HG03039 (cell line): Measurements from ENCODE around the gene SCAPER.
"Not testable (repeated sequence)": the region's sequence is repeated elsewhere in the genome, so short reads cannot be mapped to it uniquely, and the experiment has no call there.

Source experiments
- ATAC-seq: cut with Tn5 transposase; IDR thresholded peaks from one replicate; pipeline ENCODE4 v1.9.1; 2021; ENCODE audit warnings: mild to moderate bottlenecking, moderate library complexity; ENCODE audit not compliant: unreplicated experiment

The SCAPER gene

DNA sequence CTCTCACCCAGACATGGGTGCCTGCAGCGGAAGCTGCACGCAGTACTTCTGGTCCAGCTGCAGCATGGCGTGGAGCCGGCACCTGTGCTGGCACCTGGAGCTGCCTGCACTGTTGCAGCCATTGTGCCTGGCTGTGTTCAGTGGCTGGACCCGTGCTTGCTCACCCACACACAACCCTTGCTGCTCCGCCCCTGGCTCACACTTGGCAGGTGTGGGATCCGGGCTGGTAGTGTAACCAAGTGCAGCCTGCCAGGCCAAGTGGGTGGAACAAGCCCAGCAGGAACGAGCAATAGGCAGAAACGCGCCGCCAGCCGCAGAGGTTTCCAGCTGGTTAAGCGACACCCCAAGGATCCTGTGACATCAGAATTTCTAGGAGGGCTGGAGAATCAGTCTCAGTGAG, 11.2 kb upstream of the SCAPER start:
- ATAC-seq: no peak

DNA sequence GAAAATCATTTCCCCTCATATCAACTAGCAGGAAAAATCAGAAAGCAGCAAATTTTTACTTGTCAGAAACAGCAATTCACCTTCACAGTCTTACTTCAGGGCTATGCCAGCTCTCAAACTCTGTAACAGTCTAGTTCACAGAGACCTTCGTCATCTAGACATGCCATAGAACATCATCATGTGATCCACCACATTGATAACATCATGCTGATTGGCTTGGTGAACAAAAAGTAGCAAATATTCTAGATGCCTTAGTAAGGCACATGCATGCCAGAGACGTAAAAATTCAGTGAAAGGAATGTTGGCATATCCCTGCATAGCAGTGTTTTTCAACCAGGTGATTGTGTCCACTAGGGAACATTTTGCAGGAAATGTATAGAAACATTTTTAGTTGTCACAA, 8.6 kb upstream of the SCAPER start:
- ATAC-seq: no peak

DNA sequence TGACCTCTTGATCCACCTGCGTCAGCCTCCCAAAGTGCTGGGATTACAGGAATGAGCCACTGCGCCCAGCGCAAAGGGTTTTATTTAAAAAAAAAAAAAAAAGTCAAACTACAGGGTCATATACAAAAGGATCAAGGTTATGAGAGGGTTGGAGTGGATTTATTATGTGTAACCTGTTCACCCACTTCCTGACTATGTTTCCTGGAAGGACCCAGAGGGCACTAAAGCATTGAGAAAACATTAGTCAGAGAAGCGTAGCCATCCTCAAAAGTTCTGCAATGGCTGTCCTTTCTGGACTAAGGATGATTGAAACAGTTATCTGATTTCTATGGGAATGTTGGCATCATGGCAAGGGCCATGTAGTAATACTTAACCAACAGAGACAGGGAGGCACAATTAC, 7.3 kb upstream of the SCAPER start:
- no peak for ATAC-seq

DNA sequence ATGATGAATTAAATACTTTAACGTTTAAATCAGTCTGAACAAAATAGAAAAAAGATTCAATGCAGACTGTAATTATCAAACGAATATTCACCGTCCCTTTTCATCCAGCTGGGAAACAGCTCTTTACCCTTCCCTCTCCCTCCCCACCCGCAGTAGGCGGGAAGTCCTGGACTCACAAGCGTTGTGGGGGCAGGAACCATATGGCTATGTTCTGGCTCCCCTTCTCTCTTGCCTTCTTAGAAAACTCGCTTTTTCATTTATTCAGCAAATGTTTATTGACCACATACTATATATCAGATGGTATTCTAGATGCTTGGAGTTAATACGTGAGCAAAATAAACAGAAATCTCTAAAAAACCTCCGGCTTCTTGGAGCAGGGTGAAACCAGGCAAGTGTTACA, 715 bp upstream of the SCAPER start:
- ATAC-seq: no peak

DNA sequence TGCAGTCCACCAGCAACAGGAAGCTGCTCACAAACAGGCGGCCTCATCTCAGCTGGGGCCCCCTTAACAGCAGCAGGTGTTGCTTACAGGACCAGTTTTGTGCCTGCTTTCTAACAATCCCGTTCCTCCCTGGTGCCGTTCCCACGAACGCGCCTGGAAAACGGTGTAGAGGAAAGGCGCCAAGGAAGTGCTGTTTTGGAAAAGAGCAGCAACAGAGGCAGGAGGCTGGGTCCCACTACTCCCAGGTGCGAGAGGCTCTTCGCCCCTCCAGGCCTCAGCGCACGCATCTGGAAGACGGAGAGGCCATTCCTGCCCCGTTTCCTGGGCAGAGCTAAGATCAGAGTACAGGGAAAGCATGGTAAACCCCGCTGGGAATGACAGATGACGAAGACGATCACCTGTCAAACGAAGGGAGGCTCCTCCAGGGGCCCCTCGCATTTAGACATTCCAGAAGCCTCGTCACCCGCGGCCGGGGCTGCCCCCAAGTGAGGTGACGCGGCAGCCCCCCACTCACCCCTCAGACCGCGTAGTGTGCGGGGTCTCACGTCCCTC, 603 bp downstream of the SCAPER start:
- peak; percentile 10 for ATAC-seq

DNA sequence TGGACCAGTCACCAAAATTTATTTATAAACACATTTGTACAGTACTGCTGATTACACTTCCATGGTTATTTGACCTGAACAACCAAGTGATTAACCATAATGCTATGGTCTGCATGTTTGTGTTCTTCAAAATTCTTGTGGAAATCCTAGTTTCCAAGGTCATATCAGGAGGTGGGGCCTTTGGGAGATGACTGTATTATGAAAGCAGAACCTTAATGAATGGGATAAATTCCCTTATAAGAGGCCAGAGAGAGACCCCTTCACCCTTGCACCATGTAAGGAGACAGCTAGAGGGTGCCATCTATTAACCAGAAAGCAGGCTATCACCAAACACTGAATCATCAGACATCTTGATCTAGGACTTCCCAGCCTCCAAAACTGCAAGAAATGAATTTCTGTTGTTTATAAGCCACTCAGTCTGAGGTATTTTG, 1.9 kb downstream of the SCAPER start:
- no peak for ATAC-seq

DNA sequence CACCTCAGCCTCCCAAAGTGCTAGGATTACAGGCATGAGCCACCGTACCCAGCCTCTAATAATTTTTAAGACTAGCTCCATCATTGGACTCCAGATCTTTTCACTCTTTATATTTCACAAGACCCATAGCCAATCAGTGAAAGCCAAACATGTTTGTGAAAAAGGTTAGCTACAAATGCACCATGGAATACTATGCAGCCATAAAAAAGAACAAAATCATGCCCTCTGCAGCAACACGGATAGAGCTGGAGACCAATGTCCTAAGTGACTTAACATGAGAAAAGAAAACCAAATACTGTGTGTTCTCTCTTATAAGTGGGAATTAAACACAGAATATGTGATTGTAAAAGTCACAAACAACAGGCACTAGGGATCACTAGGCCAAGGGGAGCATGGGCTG, 3.2 kb downstream of the SCAPER start:
- ATAC-seq: no peak

DNA sequence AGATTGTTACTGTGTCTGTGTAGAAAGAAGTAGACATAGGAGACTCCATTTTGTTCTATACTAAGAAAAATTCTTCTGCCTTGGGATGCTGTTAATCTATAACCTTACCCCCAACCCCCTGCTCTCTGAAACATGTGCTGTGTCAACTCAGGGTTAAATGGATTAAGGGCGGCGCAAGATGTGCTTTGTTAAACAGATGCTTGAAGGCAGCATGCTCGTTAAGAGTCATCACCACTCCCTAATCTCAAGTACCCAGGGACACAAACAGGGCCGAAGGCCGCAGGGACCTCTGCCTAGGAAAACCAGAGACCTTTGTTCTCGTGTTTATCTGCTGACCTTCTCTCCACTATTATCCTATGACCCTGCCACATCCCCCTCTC, 5.2 kb downstream of the SCAPER start:
- not testable (repeated sequence) for ATAC-seq

DNA sequence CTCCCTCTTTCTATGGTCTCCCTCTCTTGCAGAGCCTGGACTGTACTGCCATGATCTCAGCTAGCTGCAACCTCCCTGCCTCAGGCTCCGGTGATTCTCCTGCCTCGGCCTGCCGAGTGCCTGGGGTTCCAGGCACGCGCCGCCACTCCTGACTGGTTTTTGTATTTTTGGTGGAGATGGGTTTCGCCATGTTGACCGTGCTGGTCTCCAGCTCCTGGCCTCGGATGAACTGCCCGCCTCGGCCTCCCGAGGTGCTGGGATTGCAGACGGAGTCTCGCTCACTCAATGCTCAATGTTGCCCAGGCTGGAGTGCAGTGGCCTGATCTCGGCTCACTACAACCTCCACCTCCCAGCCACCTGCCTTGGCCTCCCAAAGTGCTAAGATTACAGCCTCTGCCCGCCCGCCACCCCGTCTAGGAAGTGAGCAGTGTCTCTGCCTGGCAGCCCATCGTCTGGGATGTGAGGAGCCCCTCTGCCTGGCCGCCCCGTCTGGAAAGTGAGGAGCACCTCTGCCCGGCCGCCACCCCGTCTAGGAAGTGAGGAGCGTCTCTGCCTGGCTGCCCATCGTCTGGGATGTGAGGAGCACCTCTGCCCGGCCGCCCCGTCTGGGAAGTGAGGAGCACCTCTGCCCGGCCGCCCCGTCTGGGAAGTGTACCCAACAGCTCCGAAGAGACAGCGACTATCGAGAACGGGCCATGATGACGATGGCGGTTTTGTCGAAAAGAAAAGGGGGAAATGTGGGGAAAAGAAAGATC, 5.8 kb downstream of the SCAPER start:
- not testable (repeated sequence) for ATAC-seq

DNA sequence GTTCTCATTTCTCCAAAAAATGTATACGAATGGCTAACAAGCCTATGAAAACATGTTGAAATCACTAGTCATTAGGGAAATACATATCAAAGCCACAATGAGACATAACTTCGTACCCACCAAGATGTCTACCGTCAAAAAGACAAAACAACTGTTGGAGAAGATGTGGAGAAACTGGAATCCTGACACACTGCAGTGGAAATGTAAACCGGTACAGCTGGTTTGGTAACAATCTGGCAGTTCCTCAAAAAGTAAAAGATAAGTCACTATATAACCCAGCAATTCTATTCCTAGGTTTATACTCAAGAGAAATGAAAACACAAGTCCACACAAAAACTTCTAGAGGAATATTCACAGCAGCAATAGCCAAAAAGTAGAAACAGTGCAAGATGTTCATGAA, 7.0 kb downstream of the SCAPER start:
- no peak for ATAC-seq

DNA sequence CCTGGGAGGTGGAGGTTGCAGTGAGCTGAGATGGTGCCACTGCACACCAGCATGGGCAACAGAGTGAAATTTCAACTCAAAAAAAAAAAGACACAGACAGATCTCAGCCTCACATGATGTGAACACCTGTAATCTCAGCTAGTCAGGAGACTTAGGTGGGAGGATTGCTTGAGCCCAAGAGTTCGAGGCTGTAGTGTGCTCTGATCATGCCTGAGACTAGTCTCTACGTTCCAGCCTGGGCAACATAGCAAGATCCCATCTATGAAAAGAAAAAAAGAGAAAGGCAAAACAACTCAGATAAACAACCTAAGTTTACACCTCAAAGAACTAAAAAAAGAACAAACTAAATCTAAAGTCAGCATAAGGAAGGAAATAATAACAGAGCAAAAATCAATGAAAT, 11.0 kb downstream of the SCAPER start:
- no peak for ATAC-seq

DNA sequence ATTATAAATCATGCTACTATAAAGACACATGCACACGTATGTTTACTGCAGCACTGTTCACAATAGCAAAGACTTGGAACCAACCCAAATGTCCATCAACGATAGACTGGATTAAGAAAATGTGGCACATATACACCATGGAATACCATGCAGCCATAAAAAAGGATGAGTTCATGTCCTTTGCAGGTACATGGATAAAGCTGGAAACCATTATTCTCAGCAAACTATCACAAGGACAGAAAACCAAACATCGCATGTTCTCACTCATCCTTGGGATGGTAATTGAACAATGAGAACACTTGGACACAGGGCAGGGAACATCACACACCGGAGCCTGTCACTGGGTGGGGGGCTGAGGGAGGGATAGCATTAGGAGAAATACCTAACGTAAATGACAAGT, 12.3 kb downstream of the SCAPER start:
- ATAC-seq: not testable (repeated sequence)

DNA sequence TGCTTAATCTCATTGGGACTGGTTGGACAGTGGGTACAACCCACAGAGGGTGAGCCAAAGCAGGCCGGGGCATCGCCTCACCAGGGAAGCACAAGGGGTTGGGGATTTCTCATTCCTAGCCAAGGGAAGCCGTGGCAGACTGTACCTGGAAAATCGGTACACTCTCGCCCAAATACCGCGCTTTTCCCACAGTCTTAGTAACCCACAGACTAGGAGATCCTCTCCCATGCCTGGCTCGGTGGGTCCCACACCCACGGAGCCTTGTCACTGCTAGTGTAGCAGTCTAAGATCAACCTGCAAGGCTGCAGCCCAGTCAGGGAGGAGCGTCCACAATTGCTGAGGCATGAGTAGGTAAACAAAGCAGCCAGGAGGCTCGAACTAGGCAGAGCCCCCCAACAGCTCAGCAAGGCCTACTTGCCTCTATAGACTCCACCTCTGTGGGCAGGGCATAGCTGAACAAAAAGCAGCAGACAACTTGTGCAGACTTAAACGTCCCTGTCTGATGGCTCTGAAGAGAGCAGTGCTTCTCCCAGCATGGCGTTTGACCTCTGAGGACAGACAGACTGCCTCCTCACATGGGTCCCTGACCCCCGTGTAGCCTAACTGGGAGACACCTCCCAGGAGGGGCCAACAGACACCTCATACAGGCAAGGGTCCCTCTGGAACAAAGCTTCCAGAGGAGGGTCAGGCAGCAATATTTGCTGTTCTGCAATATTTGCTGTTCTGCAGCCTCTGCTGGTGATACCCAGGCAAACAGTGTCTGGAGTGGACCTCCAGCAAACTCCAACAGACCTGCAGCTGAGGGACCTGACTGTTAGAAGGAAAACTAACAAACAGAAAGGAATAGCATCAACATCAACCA, 17.6 kb downstream of the SCAPER start:
- not testable (repeated sequence) for ATAC-seq

DNA sequence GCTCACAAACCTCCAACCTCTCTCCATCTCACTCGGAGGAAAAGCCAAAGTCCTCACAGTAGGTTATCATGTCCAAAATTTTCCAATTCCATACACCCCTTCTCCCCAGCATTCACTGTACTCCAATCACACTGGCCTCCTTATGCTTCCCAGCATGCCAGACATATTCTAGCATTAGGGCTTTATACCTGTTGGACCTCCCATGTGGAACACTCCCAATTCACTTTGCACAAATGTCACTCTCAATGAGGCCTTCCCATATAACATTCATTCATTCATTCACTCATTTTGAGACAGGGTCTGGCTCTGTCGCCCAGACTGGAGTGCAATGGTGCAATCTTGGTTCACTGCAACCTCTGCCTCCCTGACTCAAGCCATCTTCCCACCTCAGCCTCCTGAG, 19.9 kb downstream of the SCAPER start:
- no peak for ATAC-seq

DNA sequence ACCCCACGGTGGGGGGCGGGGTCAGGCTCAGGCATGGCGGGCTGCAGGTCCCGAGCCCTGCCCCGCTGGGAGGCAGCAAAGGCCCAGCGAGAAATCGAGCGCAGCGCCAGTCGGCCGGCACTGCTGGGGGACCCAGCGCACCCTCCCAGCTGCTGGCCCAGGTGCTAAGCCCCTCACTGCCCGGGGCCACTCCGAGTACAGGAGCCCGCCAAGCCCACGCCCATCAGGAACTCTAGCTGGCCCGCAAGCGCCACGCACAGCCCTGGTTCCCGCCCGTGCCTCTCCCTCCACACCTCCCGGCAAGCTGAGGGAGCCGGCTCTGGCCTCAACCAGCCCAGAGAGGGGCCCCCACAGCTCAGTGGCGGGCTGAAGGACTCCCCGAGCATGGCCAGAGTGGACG, 29.2 kb downstream of the SCAPER start:
- ATAC-seq: no peak

DNA sequence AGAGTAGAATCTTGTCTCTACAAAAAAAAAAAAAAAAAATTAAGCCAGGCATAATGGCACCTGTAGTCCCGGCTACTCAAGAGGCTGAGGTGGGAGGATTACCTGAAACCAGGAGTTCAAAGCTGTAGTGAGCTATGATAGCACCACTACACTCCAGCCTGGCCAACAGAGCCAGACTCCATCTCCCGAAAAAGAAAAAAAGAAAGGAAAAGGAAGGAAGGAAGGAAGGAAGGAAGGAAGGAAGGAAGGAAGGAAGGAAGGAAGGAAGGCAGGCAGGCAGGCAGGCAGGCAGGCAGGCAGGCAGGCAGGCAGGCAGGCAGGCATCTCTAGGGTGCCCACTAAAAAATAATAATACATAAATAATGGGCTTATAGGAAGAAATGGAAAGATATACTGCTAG, 32.1 kb downstream of the SCAPER start:
- ATAC-seq: not testable (repeated sequence)

DNA sequence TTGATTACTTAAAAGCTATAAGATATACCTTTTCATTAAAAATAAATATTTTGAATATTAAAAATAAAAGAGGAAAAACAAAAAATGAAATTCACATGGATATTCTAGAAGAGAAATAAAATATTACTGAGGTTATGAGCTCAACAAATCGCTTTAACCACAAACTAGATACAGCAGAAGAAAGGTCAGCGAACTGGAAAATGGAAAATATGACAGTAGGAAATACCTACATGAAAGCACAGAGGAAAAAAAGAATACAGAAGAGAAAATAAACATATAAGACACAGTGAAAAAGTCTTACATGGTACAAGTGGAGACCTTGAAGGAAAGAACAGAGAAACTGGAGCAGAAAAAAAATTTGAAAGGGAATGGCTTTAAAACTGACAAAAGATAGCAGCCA, 33.2 kb downstream of the SCAPER start:
- no peak for ATAC-seq

DNA sequence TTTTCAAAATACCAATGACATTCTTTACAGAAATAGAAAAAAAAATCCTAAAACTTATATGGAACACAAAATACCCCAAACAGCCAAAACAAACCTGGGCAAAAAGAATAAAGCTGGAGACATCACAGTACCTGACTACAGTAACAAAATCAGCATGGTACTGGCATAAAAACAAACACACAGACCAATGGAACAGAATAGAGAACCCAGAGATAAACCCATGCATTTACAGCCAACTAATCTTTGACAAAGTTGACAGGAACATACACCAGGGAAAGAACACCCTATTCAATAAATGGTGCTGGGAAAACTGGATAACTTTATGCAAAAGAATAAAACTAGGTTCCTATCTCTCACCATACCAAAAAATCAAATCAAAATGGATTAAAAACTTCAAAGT, 36.4 kb downstream of the SCAPER start:
- ATAC-seq: no peak

DNA sequence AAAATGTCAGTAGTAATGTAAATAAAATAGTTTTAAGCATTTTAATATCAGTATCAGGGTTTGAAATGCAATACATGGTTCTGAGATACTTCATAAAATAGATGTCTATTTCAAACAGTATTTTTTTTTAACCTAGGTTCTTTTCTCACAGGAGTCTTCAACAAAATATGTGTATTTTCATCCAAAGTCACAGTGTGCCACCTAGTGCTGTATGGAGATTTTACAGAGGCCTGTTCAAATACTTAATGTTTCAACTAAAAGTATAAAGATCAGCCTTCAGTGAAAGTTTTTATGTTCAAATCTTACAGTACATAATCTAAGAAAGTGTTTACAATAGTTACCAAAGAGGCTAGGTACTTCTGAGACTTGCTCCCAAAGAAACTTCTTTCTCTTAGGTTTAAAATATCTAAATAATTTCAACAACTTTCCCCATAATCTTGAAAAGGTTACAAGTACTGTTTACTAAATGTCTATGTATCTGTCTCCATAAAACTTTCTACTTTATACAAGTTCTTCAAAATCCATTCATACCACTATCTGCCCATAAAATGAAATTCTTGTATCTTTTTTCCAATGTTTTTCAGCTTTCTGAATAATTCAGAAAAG, 38.3 kb downstream of the SCAPER start:
- ATAC-seq: no peak

DNA sequence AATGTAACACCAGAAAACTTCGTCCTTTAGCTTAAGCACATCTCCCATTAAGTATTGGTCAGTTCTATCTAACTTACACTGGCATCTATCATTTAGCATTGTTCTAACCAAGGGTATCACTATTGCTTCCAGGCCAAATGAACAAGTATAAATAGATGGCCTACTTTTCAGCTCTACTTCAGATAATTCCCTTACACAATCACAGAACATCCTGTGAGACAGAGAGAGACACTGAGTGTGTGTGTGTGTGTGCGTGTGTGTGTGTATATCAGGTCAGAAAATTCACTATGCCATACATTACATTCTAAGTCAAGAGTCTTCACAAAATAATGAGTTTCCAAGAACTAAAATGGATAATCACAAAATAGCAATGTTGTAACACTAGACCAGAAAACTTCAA, 39.1 kb downstream of the SCAPER start:
- no peak for ATAC-seq

DNA sequence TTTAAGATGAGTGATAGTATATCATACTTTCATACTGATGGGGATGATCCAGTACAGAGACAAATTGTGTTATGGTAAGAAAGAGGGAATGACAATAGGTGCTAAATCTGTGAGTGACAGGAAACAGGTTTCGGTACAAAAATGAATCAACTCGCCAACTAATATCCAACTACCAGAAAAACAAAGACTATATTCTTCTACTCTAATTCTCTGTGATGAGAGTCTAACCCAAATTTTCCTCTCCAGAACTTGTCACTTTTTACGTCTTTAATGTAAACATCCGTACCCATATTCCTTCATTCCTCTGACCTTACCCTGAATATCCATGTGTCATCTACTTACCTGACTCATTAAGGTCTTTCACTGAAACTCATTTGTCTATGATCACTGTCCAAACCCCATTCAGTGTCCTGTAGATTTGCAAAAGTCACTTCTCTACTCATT, 39.6 kb downstream of the SCAPER start:
- no peak for ATAC-seq

DNA sequence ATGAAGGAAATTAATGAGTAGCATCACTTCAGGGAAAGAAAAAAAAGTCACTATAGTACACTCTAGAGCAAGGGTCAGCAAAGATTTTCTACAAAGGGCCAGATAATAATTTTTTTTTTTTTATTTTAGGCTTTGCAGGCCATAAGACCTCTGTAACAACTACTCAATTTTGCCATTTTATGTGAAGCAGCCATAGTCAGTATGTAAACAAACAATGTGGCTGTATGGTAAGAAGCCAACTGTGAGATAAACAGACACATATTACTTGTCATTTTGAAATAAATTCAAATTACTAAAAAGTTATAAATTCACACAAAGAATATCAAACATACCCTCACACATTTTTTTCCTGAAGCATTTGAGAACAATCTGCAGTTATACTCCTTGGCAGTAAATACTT, 40.6 kb downstream of the SCAPER start:
- ATAC-seq: no peak
